Anterior cingulate cortex (tissue), 58 donors: Measurements from ENCODE around the gene CYBA.
"Not testable (repeated sequence)": the region's sequence is repeated elsewhere in the genome, so short reads cannot be mapped to it uniquely, and the experiment has no call there.

ENCODE experiments used
- DNase-seq, 58 donors: peaks; one replicate each; lab custom pipeline; 2025; lab: John Stamatoyannopoulos, UW

CYBA gene

DNA sequence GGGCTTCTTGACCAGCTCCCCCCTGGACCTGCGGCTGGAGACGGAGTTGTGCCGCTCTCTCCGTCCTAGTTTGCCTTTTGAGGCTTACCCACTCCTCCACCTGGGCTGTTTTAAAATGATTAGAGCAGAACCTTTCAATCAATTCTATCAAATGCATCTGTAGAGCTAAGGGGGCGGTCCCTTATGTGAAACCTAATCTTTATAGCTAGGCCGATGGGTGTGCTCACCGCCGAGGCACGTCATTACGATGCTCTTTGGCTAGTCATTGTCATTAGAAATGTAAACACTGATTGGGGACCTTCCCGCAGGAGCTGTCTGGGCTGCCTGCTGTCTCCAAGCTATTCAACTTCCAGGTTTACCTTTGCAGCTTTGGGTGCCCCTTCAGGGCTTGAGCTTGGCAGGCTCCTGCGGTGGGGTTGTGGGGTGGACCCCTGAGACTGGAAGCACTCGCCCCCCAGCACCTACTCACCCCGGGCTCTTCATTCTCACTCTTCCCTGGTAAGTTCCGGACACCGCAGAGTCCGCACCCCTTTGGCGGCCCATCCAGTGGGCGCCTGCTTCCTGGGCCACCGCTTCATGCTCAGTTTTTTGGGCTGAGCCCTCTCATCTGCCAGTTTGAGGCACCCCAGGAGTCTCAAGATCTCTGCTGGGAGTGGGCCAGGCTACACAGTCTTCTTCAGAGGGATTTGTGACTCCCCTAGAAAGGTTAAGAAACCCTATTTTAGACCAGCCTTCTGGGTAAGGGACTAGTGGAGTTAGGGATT is 33.4 kb downstream of the CYBA start:
- no peak for DNase-seq

DNA sequence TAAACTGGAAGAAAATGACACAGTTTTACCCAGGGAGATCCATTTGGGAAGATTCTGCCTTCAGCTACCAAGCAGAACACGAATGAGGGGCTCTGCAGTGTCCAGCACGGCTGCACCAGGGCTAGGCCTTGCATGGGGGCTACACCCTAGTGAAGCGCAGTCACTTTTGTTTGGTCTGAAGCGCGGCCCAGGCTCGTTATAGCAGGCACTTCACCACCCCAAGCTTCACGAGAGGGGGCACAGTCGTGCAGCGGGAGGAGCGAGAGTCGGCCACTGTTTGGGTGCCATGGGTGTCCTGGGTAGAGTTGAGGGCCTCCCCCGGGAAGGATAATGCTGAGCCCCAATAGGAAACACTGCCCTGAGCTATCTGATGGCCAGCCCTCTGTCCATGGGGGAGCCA is 34.1 kb downstream of the CYBA start:
- no peak for DNase-seq

DNA sequence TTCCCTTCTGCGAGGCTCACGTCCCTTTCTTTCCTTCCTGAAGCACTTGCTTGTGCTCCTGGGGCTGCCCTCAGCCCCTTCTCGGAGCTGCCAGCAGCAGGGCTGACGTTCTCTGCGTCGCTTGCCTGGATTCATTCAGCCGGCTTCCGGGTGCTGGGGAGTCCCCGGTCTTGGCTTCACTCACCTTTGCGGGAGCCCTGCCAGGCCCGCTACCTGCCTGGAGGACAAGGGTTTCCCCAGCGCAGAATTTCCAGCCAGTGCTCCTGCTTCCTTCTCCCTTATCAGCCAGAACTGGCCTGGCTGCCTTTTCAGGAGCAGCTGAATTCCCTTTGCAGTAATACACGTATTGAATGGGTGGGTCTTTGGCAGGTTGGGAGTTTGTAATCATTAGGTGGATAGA is 34.5 kb downstream of the CYBA start:
- no peak for DNase-seq

DNA sequence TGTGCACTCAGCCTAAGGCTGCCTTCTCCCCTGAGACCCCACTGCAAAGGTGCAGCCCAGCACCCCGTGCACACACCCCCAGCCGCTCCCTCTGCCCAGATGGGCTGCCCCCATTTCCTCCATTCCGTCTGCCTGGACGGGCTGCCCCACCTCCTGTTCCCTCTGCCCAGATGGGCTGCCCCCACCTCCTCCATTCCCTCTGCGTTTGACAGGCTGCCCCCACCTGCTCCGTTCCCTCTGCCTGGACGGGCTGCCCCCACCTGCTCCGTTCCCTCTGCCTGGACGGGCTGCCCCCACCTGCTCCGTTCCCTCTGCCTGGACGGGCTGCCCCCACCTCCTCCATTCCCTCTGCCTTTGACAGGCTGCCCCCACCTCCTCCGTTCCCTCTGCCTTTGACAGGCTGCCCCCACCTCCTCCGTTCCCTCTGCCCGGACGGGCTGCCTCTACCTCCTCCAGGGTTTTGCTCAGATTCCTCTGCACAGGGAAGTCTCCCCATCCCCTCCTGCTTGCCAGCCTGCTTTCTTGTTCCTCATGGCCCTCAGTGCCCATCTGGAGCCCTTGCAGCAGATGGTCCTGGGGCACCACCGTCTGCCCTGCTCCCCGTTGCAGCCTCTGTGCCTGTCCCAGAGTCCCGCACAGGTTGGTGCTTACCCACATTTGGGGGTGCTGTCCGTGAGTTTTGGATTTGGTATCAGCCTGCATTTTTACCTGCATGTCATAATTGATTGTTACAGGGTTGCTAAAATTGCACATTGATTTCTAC is 35.9 kb downstream of the CYBA start:
- DNase-seq: no peak

DNA sequence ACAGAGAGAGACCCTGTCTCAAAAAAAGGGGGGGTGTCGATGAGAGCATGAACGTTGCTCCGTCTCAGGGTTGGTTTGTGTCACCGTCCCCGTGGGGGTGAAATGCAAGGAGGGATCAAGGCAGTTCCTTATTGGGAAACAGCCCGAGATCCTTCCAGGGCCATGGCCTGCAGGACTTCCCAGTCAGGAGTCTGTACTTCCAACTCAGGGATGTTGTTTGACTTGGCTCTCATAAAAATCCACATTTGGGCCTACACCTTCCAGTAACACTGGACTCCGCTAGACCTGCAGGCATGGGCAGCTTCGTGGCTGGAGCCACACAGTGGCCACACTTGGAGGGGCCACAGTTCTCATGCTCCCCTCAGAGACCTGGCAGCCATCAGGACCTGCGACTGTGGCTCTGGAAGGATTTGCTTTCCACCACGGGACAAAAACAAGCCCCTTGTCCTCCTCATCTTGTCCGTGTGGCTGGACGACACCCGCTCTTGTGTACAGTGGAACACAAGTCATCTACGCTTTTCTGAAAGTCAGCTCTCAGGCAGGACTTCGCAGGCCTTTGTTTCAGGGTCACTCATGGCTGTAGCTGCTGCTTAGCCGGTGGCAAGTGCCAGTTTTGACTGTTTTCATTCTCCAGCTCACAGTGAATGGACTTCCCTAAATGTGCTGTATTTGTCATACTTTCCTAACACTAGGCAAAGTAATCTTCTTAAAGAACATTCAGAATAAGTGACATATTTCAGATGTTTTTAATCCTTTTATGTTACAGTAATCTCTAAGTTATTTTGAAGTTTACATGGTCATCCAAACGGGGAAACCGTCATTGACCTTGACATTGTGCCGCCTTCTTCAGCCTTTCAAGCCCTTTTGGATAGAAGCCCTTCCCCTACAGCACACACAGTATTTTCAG is 36.7 kb downstream of the CYBA start:
- no peak for DNase-seq

DNA sequence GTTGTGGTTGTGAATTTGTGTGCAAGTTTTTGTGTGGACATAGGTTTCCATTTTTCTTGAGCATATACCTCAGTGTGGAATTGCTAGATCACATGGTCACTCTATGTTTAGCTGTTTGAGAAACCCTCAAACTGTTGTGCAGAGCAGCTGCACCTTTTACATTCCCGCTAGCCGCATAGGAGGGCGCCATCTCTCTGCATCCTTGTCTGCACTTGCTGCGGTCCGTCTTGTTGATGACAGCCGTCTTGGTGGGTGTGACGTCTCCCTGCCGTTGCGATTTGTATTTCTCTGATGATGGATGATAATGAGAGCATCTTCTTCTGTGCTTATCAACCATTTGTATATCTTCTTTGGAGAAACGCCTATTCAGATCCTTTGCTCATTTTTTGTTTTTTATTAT is 37.6 kb downstream of the CYBA start:
- DNase-seq: no peak

DNA sequence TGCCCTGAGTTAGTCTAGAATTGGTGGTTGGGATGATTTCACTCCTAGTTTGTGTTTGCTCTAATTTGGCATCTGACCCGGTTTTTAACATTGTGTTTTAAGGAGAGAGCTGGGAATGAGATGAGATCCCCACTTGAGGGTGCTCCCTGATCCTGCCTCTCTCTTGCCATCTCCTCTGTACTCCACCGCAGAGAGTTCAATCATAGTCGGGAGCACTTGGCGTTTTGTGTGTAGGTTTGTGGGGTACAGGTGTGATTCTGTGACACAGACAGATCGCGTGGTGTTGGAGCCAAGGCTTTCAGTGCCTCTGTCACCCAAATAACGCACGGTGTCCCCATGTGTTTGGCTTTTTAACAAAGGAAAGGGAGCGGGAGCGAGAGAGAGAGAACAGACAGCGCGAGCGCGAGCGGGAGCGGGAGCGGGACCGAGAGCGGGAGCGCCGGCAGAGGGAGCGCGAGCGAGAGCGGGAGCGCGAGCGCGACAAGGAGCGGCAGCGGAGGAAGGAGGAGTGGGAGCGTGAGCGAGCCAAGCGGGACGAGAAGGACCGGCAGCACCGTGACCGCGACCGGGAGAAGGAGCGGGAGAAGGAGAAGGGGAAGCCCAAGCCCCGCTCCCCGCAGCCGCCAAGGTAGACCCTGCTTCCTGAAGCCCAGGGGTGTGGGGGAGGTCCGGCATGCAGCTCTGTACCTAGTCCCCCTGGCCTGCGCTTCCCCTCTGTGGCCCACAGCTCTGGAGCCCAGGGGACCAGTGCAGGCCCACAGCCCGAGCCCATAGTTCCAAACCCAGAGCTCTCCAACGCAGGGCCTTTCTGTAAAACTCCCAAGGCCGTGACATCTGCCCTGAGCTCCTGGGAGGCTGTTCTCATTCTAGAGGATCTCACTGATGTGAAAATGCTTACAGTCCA is 39.7 kb downstream of the CYBA start:
- peak in 17 of 58 donors; percentile 6 to 55 (median 27) for DNase-seq

DNA sequence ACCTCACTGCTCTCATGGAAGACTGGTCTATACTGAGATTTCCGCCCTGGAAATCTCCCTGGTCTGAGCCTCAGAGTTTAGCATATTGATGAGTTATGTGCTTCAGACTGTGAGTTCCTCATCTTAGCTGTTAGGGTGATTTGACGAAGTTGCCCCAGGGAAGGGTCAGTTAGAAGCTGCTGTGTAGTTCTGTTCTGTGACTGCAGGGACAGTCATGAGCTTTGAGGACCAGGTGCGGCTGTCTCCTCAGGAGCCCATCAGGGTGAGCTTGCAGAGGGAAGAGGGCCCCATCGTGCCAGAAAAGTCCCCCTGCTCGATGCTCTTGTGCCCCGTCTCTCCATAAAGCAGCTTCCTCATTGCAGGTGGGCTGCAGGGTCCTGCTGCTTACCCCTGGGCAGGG is 40.8 kb downstream of the CYBA start:
- no peak for DNase-seq

DNA sequence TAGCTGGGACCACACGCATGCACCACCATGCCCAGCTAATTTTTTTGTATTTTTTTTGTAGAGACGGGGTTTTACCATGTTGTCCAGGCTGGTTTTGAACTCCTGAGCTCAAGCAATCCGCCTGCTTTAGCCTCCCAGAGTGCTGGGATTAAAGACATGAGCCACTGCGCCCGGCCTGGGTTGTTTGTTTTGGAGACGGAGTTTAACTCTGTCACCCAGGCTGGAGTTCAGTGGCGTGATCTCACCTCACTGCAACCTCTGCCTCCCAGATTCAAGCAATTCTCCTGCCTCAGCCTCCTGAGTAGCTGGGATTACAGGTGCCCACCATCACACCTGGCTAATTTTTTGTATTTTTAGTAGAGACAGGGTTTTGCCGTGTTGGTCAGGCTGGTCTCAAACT is 41.4 kb downstream of the CYBA start:
- not testable (repeated sequence) for DNase-seq

DNA sequence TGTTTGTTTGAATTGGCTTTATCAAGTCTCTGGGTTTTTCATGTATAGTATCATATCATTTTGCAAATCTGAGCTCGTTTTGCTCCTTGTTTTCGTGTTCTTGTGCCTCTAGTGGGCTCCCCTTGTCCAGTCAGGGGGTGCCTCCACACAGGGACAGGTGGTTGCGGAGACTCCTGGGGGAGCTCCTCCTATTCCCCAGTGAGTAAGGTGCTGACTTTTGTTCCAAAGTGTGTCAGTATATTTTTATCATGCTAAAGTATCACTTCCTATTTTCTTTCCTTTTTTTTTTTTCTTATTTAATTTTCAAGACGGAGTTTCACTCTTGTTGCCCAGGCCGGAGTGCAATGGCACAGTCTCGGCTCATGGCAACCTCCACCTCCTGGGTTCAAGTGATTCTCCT is 42.8 kb downstream of the CYBA start:
- no peak for DNase-seq

DNA sequence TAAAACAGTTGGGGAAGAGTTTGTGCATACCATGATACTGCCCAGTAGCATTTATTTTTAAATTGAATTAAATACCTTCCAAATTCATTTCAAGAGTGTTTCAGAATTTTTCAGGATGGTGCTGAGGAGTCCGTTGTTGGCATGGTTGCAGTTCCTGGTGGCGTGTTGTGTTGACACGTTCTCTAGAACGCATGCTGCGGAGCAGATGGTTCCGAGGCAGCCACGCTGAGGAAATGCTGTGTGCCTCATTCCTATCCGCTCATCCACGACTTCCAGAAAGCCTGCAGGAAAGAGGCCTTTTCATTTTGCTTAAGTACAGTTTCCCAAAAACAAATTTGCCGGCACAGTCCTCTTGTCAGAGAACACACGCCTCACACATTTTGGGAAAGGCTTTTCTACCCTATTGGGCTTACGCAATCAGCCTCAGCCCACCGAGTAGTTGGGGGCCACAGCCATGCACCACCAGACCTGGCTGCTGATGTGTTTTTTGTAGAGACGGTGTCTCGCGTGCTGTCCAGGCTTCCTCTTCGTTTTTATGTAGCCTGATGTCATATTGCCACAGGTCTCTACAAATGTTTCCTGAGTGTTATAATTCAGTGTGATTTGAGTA is 44.6 kb downstream of the CYBA start:
- DNase-seq: peak in 25 of 58 donors; percentile 4 to 71 (median 28)

DNA sequence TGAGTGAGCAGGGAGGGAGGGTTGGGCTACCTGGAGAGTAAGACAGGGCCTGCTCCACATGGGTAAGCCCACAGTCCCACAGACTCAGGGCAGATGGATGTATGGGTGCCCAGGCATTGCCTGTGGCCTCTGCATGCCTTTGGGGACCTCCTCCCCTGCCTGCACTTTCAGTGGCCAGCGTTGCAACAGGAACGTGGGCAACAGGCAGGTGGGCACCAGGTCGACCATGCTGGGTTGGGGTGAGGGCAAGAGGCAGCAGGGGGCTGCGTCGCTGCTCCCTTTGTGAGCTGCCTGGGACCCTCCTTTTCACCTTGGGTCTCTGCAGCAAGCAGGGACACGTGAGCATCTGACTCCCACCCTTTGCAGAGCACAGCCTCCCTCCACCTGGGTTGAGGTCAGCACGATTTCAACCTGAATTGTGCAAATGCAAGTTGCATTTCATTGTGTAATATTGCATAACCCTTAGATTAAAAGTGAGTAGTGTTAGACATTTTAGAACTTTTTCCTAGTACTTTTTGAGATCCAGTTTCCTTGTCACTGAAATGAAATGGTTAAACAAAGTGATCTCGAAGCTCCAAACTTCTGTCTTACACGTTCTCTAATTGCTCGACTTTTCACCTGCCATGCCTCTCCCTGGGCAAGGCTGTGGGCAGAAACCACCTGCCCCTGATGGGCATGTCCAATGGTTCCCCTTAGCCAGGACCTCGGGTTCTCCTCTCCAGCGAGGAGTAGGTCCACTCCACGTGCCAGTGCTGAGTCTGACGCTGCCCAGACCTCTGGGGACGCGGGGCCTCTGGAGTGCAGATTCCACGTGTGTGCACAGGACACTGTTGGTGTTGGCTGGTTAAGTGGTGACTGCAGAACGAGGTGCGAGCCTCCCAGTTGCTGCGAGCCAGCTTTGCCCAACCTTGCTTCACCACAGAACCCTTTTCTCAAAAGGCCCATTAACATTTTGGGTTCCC is 45.4 kb downstream of the CYBA start:
- no peak for DNase-seq

DNA sequence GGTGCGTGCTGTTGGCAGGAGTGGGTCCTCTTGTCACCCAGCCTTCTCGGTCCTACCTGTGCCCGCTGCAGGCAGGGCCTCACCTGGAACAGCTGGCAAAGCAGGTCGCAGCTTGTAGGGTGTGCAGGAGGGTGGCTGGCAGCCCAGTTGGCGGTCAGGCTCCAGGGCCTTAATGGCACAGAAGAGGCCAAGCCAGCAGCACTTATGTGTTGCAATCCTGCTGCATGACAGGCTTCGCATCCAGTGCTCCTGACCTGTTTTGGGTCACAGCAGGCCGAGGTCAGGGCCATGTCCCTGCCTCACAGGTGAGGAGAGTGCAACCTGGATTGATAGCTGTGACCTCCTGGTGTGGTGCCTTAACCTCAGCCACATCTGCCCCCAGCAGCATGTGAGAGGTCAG is 48.8 kb downstream of the CYBA start:
- no peak for DNase-seq

DNA sequence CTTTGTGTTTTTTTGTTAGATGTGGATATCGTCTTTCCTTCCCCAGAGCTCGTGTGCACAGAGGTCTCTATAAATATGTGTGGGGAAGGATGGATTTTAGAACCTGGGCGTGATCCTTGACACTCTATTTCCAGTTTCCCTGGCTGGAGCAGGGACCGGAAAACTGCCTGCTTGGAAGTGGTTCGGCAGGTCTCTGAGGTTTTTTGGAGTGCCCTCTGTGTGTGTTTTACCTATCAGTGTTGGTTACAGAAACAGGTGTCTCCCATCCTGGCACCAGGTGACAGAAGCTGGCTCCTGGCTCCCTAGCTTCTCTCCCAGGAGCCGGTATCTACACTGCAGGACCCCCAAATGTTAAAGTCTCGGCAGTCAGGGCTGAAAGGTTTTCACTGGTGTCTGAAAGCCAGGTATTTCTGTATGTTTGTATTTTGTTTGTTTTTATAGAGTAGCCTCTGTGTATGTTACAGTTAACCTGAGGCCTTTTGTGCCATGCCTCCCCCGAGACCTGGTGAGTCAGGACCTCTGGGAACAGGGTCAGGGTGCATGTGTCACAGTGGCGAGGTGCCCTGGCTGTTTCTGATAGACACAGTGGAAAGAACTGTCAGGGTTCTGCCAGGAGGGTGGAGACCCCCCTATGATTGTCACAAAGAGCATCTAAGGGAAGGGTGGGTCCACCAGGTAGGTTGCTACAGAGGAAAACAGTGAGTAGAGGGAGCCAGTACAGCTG is 49.4 kb downstream of the CYBA start:
- no peak for DNase-seq

DNA sequence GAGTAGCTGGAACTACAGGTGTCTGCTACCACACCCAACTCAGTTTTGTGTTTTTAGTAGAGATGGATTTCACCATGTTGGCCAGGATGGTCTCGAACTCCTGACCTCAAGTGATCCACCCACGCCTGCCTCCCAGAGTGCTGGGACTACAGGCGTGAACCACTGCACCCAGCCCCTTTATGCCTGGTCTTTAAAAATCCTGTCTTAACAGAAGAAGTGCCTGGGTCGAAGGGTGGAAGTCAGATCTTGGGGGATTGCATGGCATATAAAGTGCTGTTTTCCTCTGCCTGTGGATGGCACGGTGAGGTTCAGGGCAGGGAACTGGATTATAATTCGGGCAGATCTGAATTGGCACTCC is 50.3 kb downstream of the CYBA start:
- DNase-seq: no peak

DNA sequence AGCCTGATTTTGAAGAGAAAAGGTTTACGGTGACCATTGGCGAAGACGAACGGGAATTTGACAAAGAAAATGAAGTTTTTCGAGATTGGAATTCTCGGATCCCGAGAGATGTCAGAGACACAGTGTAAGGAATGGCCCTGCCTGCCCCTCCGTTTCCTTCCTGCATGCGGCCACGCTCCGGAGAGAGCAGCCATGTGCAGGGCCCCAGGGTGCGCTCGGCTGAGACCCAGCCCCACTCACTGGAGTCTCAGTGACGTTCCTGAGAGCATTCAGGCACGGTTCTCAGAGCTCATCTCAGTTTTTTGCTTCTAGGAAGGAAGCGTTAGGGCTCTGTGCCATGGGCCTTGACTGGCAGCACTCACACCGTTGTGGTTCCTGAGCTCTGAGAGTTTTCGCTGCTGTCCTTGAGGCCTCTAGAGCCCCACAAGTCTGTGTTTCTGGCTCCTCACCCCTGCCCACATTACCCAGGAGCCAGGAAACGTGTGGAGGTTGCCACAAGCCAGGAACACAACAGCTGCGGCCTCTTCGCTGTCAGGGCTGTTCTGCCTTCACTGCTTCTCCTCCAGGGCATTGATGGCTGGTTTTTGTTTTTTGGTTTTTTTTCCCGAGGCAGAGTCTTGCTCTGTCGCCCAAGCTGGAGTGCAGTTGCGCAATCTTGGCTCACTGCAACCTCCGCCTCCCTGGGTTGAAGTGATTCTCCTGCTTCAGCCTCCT is 50.9 kb downstream of the CYBA start:
- DNase-seq: no peak

DNA sequence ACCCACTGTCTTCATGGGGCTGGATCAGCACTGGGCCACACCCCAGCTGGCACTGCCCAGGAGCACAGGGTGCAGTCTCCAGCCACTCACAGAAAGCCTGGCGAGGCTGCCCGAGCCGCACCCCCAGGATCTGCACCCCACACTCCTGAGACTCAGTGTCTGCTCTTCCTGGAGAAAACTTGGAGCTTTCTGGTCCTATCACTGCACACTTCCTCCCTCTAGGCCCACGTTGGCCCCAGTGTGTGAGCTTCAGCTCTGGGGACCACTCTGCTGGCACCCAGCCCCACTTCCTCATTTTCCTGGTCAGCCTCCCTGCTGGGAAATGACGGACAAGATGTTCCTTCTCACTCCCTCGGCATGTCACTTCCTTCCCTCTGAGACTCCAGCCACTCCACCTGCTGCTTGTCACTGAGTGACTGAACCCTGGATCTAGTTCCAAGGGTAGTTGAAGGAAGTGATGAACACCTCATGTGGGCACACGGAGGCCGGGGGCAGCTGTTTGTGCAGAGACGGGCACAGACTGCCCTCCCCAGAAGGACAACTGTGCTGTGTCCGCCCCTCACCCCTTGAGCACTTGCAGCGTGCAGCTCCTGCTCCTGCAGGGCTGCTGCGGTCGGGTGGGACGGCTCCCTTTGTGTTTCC is 51.6 kb downstream of the CYBA start:
- DNase-seq: peak in 39 of 58 donors; percentile 11 to 72 (median 32)
